Panc1 (cell line): ENCODE measurements around the gene DDX49. TPM values are rescaled to one million over a fixed set of nuclear protein-coding genes. Genes with fewer than 3 reads are reported as not detected.

Source experiments
- ATAC-seq: fragments of 200-7000 bp; cut with Tn5 transposase; 2 replicates; pipeline ENCODE4 v1.9.1; 2020; ENCODE audit warnings: mild to moderate bottlenecking, moderate library complexity
- BruUV-seq: library from RNA; stranded (reverse); fragments of 400-500 nt; replicated peaks from 2 replicates; lab custom pipeline; 2021; lab: Mats Ljungman, UMichigan
- CTCF ChIA-PET: fragments of 300-600 bp; sonication (Branson Sonifier 250); formaldehyde crosslinking; loops from one replicate; lab custom pipeline; 2022; ENCODE audit warnings: antibody characterized with exemption; lab: Charles Lee
- POLR2A ChIA-PET: fragments of 300-600 bp; sonication (Branson Sonifier 250); formaldehyde crosslinking; loops from one replicate; lab custom pipeline; 2022; ENCODE audit warnings: antibody characterized with exemption; lab: Charles Lee
- DNase-seq: peaks from one replicate; pipeline ENCODE4 v3.0.0-alpha.2; 2010; ENCODE audit warnings: low read depth, low spot score
- H3K27ac ChIP-seq: 2 replicates; pipeline ENCODE4 v1.5.1; 2011; ENCODE audit warnings: mild to moderate bottlenecking, low read length, inconsistent platforms
- H3K27me3 ChIP-seq: fragments of 200-500 bp; sonication (Bioruptor generic); 2 replicates; pipeline ENCODE4 v1.6.0; 2014; ENCODE audit warnings: low read length, inconsistent platforms; ENCODE audit not compliant: control insufficient read depth, insufficient read depth
- H3K36me3 ChIP-seq: fragments of 200-500 bp; sonication (Bioruptor generic); 2 replicates; pipeline ENCODE4 v1.5.1; 2014; ENCODE audit warnings: inconsistent platforms, mild to moderate bottlenecking, low read length, moderate library complexity; ENCODE audit not compliant: control insufficient read depth, insufficient read depth
- H3K4me1 ChIP-seq: 2 replicates; pipeline ENCODE4 v1.5.1; 2011; ENCODE audit warnings: inconsistent platforms, mild to moderate bottlenecking, low read length, moderate library complexity; ENCODE audit not compliant: control insufficient read depth, insufficient read depth
- H3K4me3 ChIP-seq, 2 experiments: 2 replicates each; pipeline ENCODE4 v1.5.1; 2011 to 2012; ENCODE audit warnings: low read depth in 2 of 2, low read length in 2 of 2, mild to moderate bottlenecking in 2 of 2, inconsistent platforms in 1 of 2, moderate library complexity in 1 of 2
- H3K9me3 ChIP-seq: fragments of 200-500 bp; sonication (Bioruptor generic); 2 replicates; pipeline ENCODE4 v1.5.1; 2014; ENCODE audit warnings: low read depth, mild to moderate bottlenecking, inconsistent platforms, low read length, moderate library complexity; ENCODE audit not compliant: control insufficient read depth, insufficient read depth
- POLR2AphosphoS5 ChIP-seq: IDR thresholded peaks from 2 replicates; pipeline ENCODE4 v1.6.1; 2012; ENCODE audit warnings: mild to moderate bottlenecking, low read depth, low read length, moderate library complexity
- SIN3A ChIP-seq: IDR thresholded peaks from 2 replicates; pipeline ENCODE4 v1.6.1; 2012; ENCODE audit warnings: low read depth, mild to moderate bottlenecking, low read length, moderate library complexity, borderline replicate concordance; ENCODE audit not compliant: insufficient read depth
- TCF7L2 ChIP-seq: IDR thresholded peaks from 2 replicates; pipeline ENCODE4 v1.6.1; 2011; ENCODE audit warnings: mild to moderate bottlenecking, low read depth, low read length, inconsistent platforms
- in situ Hi-C: cut with HindIII; loops from 2 replicates; pipeline ENCODE4 v1.10.0; 2016; ENCODE audit warnings: low sequenced_read_pairs, low pct_unique_long_range_greater_than_20kb
- intact Hi-C: fragments of 100-400 bp; cut with micrococcal nuclease; formaldehyde crosslinking; loops from one replicate; pipeline ENCODE4 v1.10.0; 2022; ENCODE audit not compliant: unreplicated experiment
- total RNA-seq: library from RNA; stranded (reverse); gene quantifications from one replicate; pipeline ENCODE4 v1.2.1, GENCODE V29; 2021; ENCODE audit not compliant: unreplicated experiment
- TF ChIP-seq, protein P1 (sequence below): fragments of 450-650 bp; IDR thresholded peaks from 2 replicates; pipeline ENCODE4 v1.5.1; 2017; ENCODE audit warnings: mild to moderate bottlenecking
- TF ChIP-seq, protein P2 (sequence below), 2 experiments: IDR thresholded peaks; 2 replicates each; pipeline ENCODE4 v1.6.1; 2011 to 2012; ENCODE audit warnings: low read depth in 2 of 2, control low read depth in 1 of 2, low read length in 1 of 2, mild to moderate bottlenecking in 1 of 2, moderate library complexity in 1 of 2; ENCODE audit not compliant: insufficient read depth in 1 of 2

Gene DDX49
- total RNA-seq, 1 experiment from 2014 or later, result 41.5 TPM

DNA sequence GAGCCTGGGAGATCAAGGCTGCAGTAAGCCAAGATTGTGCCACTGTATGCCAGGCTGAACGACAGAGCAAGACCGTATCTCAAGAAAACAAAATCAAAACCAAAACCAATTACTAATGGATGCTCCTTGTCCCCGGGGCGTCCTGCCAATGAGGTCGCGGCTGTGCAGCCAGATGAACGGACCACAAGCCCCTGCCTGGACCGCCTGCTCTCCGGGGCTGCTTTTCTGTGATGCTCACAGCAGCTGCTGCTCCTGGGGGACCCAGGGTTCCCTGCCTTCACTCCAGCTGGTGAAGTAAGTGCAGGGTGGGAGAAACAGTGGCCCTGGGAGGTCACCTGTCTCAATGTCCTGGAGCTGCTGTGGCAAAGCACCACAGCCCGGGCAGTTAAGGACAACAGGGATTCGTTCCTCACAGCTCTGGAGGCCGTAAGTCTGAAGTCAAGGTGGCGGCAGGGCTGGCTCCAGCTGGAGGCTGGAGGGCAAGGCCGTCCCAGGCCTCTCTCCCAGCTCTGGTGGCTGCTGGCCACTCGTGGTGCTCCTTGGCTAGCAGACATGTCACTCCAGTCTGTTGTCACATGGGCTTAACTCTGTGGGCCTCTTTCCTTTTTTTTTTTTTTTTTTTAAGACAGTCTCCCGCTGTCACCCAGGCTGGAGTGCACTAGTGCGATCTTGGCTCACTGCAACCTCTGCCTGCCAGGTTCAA lies 10.4 kb upstream of the DDX49 start:
- ATAC-seq (no peak), DNase-seq (no peak)
- ChIA-PET POLR2A (no interaction called here), CTCF (no interaction called here)
- no peaks in the 10 kb centered on the region for H3K4me1 ChIP-seq
- H3K27ac ChIP-seq, result no peak overlapping the region
- no peaks in the 10 kb centered on the region for H3K9me3 ChIP-seq
- no peaks in the 10 kb centered on the region for H3K36me3 ChIP-seq
- no peak overlapping the region for H3K4me3 ChIP-seq
- no peaks in the 10 kb centered on the region for H3K27me3 ChIP-seq
- TSS peak; percentile 64 for BruUV-seq
- intact Hi-C loops (no loop called here), in situ Hi-C loops (no loop called here)
- TF ChIP-seq POLR2AphosphoS5, result no peak
- no peak for TF ChIP-seq SIN3A
- TF ChIP-seq, protein P1, sequence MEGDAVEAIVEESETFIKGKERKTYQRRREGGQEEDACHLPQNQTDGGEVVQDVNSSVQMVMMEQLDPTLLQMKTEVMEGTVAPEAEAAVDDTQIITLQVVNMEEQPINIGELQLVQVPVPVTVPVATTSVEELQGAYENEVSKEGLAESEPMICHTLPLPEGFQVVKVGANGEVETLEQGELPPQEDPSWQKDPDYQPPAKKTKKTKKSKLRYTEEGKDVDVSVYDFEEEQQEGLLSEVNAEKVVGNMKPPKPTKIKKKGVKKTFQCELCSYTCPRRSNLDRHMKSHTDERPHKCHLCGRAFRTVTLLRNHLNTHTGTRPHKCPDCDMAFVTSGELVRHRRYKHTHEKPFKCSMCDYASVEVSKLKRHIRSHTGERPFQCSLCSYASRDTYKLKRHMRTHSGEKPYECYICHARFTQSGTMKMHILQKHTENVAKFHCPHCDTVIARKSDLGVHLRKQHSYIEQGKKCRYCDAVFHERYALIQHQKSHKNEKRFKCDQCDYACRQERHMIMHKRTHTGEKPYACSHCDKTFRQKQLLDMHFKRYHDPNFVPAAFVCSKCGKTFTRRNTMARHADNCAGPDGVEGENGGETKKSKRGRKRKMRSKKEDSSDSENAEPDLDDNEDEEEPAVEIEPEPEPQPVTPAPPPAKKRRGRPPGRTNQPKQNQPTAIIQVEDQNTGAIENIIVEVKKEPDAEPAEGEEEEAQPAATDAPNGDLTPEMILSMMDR, result no peak
- TF ChIP-seq, protein P2, sequence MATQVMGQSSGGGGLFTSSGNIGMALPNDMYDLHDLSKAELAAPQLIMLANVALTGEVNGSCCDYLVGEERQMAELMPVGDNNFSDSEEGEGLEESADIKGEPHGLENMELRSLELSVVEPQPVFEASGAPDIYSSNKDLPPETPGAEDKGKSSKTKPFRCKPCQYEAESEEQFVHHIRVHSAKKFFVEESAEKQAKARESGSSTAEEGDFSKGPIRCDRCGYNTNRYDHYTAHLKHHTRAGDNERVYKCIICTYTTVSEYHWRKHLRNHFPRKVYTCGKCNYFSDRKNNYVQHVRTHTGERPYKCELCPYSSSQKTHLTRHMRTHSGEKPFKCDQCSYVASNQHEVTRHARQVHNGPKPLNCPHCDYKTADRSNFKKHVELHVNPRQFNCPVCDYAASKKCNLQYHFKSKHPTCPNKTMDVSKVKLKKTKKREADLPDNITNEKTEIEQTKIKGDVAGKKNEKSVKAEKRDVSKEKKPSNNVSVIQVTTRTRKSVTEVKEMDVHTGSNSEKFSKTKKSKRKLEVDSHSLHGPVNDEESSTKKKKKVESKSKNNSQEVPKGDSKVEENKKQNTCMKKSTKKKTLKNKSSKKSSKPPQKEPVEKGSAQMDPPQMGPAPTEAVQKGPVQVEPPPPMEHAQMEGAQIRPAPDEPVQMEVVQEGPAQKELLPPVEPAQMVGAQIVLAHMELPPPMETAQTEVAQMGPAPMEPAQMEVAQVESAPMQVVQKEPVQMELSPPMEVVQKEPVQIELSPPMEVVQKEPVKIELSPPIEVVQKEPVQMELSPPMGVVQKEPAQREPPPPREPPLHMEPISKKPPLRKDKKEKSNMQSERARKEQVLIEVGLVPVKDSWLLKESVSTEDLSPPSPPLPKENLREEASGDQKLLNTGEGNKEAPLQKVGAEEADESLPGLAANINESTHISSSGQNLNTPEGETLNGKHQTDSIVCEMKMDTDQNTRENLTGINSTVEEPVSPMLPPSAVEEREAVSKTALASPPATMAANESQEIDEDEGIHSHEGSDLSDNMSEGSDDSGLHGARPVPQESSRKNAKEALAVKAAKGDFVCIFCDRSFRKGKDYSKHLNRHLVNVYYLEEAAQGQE (IDR thresholded peaks at IDR 0.05; ENCODE audit: insufficient read depth in 1 of 2, low read depth in 2 of 2, low read length in 1 of 2), result no peak
- TF ChIP-seq TCF7L2, result no peak

DNA sequence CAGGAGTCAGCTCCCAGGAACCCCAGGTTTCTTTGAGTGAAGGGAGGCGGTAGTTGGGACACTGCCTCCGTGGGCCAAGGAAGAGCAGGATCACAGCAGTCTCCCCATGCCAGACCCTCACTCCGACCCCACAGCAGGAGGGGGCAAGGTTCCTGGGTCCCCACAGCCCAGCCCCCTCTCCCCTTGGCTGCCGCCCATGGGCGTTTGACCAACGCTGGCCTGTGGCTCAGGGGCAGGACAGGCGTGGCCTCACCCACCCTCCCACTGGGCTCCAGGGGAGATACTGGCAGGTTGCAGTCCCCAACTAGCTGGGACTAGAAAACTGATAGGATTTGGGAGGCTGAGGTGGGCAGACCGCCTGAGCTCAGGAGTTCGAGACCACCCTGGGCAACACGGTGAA lies 9.5 kb upstream of the DDX49 start:
- intact Hi-C loops, result no loop called here
- in situ Hi-C loops, result no loop called here
- Histone ChIP-seq H3K4me3 (no peak overlapping the region), H3K9me3 (no peaks in the 10 kb centered on the region), H3K4me1 (no peaks in the 10 kb centered on the region), H3K27ac (no peak overlapping the region), H3K27me3 (no peaks in the 10 kb centered on the region), H3K36me3 (no peaks in the 10 kb centered on the region)
- ChIA-PET POLR2A (no interaction called here), CTCF (no interaction called here)
- no peak for ATAC-seq
- no peak for DNase-seq
- BruUV-seq, result no TSS peak
- no peak for TF ChIP-seq SIN3A
- TF ChIP-seq, protein P2 (IDR thresholded peaks at IDR 0.05; ENCODE audit: insufficient read depth in 1 of 2, low read depth in 2 of 2, low read length in 1 of 2), result no peak
- TF ChIP-seq POLR2AphosphoS5, result no peak
- TF ChIP-seq TCF7L2, result no peak
